GM12801 (cell line): ENCODE results near the gene AK8.

ENCODE experiments used
- TF ChIP-seq, protein P1 (sequence below): IDR thresholded peaks from one replicate; pipeline ENCODE4 v1.5.1; 2011; ENCODE audit warnings: control low read depth; ENCODE audit not compliant: insufficient read length; ENCODE audit errors: extremely low read depth

AK8 gene

GRCh38 chr9:132728497-132728896 is 149.6 kb downstream of the AK8 start:
- TF ChIP-seq, protein P1, sequence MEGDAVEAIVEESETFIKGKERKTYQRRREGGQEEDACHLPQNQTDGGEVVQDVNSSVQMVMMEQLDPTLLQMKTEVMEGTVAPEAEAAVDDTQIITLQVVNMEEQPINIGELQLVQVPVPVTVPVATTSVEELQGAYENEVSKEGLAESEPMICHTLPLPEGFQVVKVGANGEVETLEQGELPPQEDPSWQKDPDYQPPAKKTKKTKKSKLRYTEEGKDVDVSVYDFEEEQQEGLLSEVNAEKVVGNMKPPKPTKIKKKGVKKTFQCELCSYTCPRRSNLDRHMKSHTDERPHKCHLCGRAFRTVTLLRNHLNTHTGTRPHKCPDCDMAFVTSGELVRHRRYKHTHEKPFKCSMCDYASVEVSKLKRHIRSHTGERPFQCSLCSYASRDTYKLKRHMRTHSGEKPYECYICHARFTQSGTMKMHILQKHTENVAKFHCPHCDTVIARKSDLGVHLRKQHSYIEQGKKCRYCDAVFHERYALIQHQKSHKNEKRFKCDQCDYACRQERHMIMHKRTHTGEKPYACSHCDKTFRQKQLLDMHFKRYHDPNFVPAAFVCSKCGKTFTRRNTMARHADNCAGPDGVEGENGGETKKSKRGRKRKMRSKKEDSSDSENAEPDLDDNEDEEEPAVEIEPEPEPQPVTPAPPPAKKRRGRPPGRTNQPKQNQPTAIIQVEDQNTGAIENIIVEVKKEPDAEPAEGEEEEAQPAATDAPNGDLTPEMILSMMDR, result no peak

DNA sequence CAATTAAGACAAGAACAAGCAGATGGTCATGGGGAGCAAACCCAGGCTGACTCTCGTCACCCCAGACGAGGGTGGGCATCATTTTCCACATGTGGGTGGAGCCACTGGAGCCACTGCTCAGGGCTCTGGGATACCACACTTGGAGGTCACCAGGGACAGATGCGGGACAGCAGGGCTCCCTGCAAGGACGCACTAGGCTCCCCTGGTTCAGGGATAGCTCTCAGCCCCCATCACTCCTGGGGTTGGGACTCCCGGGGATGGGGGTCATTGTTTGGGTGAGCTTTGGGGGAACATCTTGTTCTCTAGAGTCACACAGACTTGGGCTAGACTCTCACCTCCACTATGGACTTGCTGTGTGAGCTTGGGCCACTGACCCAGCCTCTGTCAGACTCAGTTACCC is 150.0 kb downstream of the AK8 start:
- TF ChIP-seq, protein P1, result no peak

DNA sequence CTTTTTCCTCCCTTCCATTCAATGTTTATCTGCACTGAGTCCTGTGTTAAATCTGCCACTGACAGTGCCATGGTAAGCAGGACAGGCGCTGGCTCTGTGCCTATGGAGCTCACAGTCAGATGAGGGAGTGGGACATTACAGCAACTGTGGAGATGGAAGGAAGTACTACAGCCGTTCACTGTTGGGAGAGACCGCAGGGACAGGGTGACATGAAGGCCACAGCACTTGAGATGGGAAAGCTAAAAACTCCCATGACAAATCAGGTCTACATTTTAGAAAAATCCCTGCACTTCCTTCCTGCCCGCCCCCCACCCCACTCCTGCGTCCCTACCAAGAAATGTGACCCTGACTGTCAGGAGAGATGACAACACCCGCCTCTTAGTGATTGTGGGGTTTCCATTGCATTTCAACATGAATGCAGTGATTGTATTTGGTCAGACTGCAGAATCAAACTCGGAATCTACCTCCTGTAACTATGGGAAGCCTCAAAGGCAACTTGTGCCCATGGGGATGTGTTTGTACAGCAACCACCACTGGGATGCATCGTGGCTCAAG is 151.4 kb downstream of the AK8 start:
- TF ChIP-seq, protein P1, result no peak

GRCh38 chr9:132725306-132725705 is 152.8 kb downstream of the AK8 start:
- TF ChIP-seq, protein P1, result no peak

GRCh38 chr9:132723809-132724208 is 154.3 kb downstream of the AK8 start:
- TF ChIP-seq, protein P1, result no peak

GRCh38 chr9:132722564-132723065 is 155.5 kb downstream of the AK8 start:
- TF ChIP-seq, protein P1, result no peak

GRCh38 chr9:132721661-132722060 is 156.4 kb downstream of the AK8 start:
- TF ChIP-seq, protein P1, result no peak
